Panc1 (cell line): Measurements from ENCODE around the gene BTG1. TPM values are rescaled to one million over a fixed set of nuclear protein-coding genes. Genes with fewer than 3 reads are reported as not detected.

ENCODE experiments used
- ATAC-seq: fragments of 200-7000 bp; cut with Tn5 transposase; 2 replicates; pipeline ENCODE4 v1.9.1; 2020; ENCODE audit warnings: mild to moderate bottlenecking, moderate library complexity
- BruUV-seq: library from RNA; stranded (reverse); fragments of 400-500 nt; replicated peaks from 2 replicates; lab custom pipeline; 2021; lab: Mats Ljungman, UMichigan
- CTCF ChIA-PET: fragments of 300-600 bp; sonication (Branson Sonifier 250); formaldehyde crosslinking; loops from one replicate; lab custom pipeline; 2022; ENCODE audit warnings: antibody characterized with exemption; lab: Charles Lee
- POLR2A ChIA-PET: fragments of 300-600 bp; sonication (Branson Sonifier 250); formaldehyde crosslinking; loops from one replicate; lab custom pipeline; 2022; ENCODE audit warnings: antibody characterized with exemption; lab: Charles Lee
- DNase-seq: peaks from one replicate; pipeline ENCODE4 v3.0.0-alpha.2; 2010; ENCODE audit warnings: low read depth, low spot score
- H3K27ac ChIP-seq: 2 replicates; pipeline ENCODE4 v1.5.1; 2011; ENCODE audit warnings: mild to moderate bottlenecking, low read length, inconsistent platforms
- H3K27me3 ChIP-seq: fragments of 200-500 bp; sonication (Bioruptor generic); 2 replicates; pipeline ENCODE4 v1.6.0; 2014; ENCODE audit warnings: low read length, inconsistent platforms; ENCODE audit not compliant: control insufficient read depth, insufficient read depth
- H3K36me3 ChIP-seq: fragments of 200-500 bp; sonication (Bioruptor generic); 2 replicates; pipeline ENCODE4 v1.5.1; 2014; ENCODE audit warnings: inconsistent platforms, mild to moderate bottlenecking, low read length, moderate library complexity; ENCODE audit not compliant: control insufficient read depth, insufficient read depth
- H3K4me1 ChIP-seq: 2 replicates; pipeline ENCODE4 v1.5.1; 2011; ENCODE audit warnings: inconsistent platforms, mild to moderate bottlenecking, low read length, moderate library complexity; ENCODE audit not compliant: control insufficient read depth, insufficient read depth
- H3K4me3 ChIP-seq, 2 experiments: 2 replicates each; pipeline ENCODE4 v1.5.1; 2011 to 2012; ENCODE audit warnings: low read depth in 2 of 2, low read length in 2 of 2, mild to moderate bottlenecking in 2 of 2, inconsistent platforms in 1 of 2, moderate library complexity in 1 of 2
- H3K9me3 ChIP-seq: fragments of 200-500 bp; sonication (Bioruptor generic); 2 replicates; pipeline ENCODE4 v1.5.1; 2014; ENCODE audit warnings: low read depth, mild to moderate bottlenecking, inconsistent platforms, low read length, moderate library complexity; ENCODE audit not compliant: control insufficient read depth, insufficient read depth
- CTCF ChIP-seq: fragments of 450-650 bp; IDR thresholded peaks from 2 replicates; pipeline ENCODE4 v1.5.1; 2017; ENCODE audit warnings: mild to moderate bottlenecking
- POLR2AphosphoS5 ChIP-seq: IDR thresholded peaks from 2 replicates; pipeline ENCODE4 v1.6.1; 2012; ENCODE audit warnings: mild to moderate bottlenecking, low read depth, low read length, moderate library complexity
- REST ChIP-seq, 2 experiments: IDR thresholded peaks; 2 replicates each; pipeline ENCODE4 v1.6.1; 2011 to 2012; ENCODE audit warnings: low read depth in 2 of 2, control low read depth in 1 of 2, low read length in 1 of 2, mild to moderate bottlenecking in 1 of 2, moderate library complexity in 1 of 2; ENCODE audit not compliant: insufficient read depth in 1 of 2
- SIN3A ChIP-seq: IDR thresholded peaks from 2 replicates; pipeline ENCODE4 v1.6.1; 2012; ENCODE audit warnings: low read depth, mild to moderate bottlenecking, low read length, moderate library complexity, borderline replicate concordance; ENCODE audit not compliant: insufficient read depth
- TCF7L2 ChIP-seq: IDR thresholded peaks from 2 replicates; pipeline ENCODE4 v1.6.1; 2011; ENCODE audit warnings: mild to moderate bottlenecking, low read depth, low read length, inconsistent platforms
- in situ Hi-C: cut with HindIII; loops from 2 replicates; pipeline ENCODE4 v1.10.0; 2016; ENCODE audit warnings: low sequenced_read_pairs, low pct_unique_long_range_greater_than_20kb
- intact Hi-C: fragments of 100-400 bp; cut with micrococcal nuclease; formaldehyde crosslinking; loops from one replicate; pipeline ENCODE4 v1.10.0; 2022; ENCODE audit not compliant: unreplicated experiment
- total RNA-seq: library from RNA; stranded (reverse); gene quantifications from one replicate; pipeline ENCODE4 v1.2.1, GENCODE V29; 2021; ENCODE audit not compliant: unreplicated experiment

The BTG1 gene
- total RNA-seq, 1 experiment from 2014 or later = 50.0 TPM

- Histone ChIP-seq H3K9me3 (no peaks in the 10 kb centered on the region), H3K4me1 (no peaks in the 10 kb centered on the region), H3K4me3 (no peak overlapping the region), H3K36me3 (no peaks in the 10 kb centered on the region), H3K27me3 (no peaks in the 10 kb centered on the region; the same call in 1 of the 2 replicates), H3K27ac (no peak overlapping the region)
- no peak for DNase-seq
- TF ChIP-seq POLR2AphosphoS5 (no peak), SIN3A (no peak), TCF7L2 (no peak), CTCF (no peak), REST (IDR thresholded peaks at IDR 0.05; ENCODE audit: insufficient read depth in 1 of 2, low read depth in 2 of 2, low read length in 1 of 2) (no peak)
- intact Hi-C loops = no loop called here
- ATAC-seq = no peak
- ChIA-PET CTCF (no interaction called here), POLR2A (no interaction called here)
- BruUV-seq = no TSS peak
- in situ Hi-C loops = no loop called here
Measured at GRCh38 chr12:92164712-92165111, 19.1 kb upstream of the BTG1 start.

GRCh38 chr12:92162079-92162478, 16.4 kb upstream of the BTG1 start:
- no peak for ATAC-seq
- CTCF ChIA-PET = no interaction called here
- Histone ChIP-seq H3K4me3 (no peak overlapping the region), H3K4me1 (no peaks in the 10 kb centered on the region), H3K9me3 (no peaks in the 10 kb centered on the region), H3K27me3 (no peaks in the 10 kb centered on the region), H3K36me3 (no peaks in the 10 kb centered on the region), H3K27ac (no peak overlapping the region)
- no peak for TF ChIP-seq TCF7L2
- no peak for TF ChIP-seq POLR2AphosphoS5
- TF ChIP-seq CTCF = no peak
- no peak for TF ChIP-seq REST (IDR thresholded peaks at IDR 0.05; ENCODE audit: insufficient read depth in 1 of 2, low read depth in 2 of 2, low read length in 1 of 2)
- no peak for TF ChIP-seq SIN3A
- BruUV-seq = no TSS peak
- POLR2A ChIA-PET = no interaction called here
- DNase-seq = no peak
- in situ Hi-C loops = no loop called here
- intact Hi-C loops = no loop called here
